ENCODE results near the gene CUX1.
A peak's percentile ranks its signal among the peaks of the same experiment; 100 is the strongest.

CUX1 gene

DNA sequence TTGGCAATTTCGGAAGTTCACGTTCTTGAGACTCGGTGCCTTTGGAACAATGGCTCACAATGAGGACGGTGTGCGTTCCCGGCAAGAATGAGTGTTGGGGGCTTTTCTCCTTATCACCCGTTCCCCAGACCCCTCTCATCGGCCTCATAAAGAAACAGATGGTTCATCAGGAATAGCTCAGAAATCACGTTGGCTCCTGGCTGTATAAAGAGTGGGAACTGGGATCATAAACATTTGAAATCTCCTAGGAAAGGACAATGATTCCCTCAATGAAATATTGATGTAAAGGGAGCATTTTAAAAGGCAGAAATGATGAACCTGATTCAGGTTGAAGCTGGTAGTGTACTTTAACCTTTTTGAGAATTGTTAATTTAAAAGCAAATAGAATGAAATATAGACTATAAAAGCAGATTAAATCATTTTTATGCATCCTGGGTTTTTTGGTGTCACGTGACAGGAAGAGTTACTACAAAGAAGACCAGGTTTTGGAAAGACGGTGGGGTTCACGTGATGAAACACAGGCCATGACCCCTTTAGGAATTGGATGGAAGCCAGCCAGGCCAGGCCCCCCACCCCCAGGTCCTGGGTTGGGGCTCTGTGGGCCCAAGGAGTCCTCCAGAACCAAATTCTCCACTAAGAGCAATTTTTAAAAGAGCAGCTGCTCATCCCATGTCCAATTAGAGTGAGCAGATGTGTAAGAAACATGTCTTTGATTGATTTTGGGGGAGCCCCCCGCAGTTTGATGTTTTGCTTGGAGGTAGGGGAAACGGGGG, 63.0 kb downstream of the CUX1 start:
- TF ChIP-seq MAX (IDR thresholded peaks at IDR 0.05) (no peak), TCF12 (IDR thresholded peaks at IDR 0.05; ENCODE audit: low read depth) (no peak), CREB1 (IDR thresholded peaks at IDR 0.05; ENCODE audit: low read depth) (no peak), FOXM1 (IDR thresholded peaks at IDR 0.05; ENCODE audit: borderline replicate concordance, low read depth) (no peak), EGR1 (IDR thresholded peaks at IDR 0.05) (no peak)

GRCh38 chr7:101882005-101882421, 64.6 kb downstream of the CUX1 start:
- TF ChIP-seq CREB1 (IDR thresholded peaks at IDR 0.05; ENCODE audit: low read depth): no peak
- no peak for TF ChIP-seq USF1 (IDR thresholded peaks at IDR 0.05)
- TF ChIP-seq TAF1 (IDR thresholded peaks at IDR 0.05; ENCODE audit: low read depth): no peak
- TF ChIP-seq RAD21 (IDR thresholded peaks at IDR 0.05; ENCODE audit: low read depth): no peak
- no peak for TF ChIP-seq YY1 (IDR thresholded peaks at IDR 0.05; ENCODE audit: low read depth)
- no peak for TF ChIP-seq REST (IDR thresholded peaks at IDR 0.05; ENCODE audit: low read depth)

DNA sequence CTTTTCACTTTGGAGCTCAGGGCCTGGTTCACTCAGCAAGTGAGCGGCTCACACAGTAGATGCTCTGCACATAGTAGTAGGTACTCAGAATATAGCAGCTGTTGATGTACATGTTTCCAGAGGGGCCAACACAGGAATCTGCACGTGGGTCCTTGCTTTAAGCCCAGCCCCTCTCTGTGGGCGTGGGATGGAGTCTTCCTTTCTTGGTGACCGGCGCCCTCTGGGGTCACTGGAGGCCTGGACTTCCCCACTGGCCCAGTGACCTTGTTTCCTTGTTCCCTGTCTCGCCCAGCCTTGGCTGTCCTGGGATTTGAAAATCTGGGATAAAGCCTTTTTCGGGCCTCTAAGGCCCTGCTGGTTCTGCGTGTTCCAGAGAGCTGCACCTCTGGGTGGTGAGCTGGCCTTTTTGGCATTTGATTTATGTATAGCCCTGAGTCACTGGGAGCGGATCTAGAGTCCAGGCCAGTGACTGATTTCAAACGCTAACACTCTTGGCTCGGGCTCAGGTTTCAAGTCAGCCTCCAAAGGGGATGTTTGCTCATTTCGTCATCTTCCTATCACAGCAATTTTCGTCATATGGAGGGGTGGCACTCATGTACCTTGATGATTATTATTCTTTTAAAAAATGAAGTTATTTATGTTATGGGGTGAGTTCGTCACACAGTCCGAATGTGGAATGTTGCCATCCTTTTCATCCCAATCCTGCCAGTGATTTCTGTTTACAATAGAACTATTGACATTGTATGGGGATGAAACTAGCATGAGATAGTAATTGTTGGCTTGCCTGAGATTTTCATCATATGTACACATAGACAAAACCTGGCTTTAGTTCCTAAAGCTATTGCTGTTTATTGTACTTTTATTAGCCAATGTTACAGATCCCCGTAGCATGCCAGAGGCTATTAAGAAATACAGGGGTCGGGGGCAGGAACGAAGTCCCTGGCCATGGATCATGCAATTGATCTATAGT, 65.5 kb downstream of the CUX1 start:
- no peak for TF ChIP-seq ZBTB7A (IDR thresholded peaks at IDR 0.05; ENCODE audit: low read depth)
- peak; percentile 27; the same call in 1 of the 2 replicates for TF ChIP-seq MAX (IDR thresholded peaks at IDR 0.05)
- TF ChIP-seq TCF12 (IDR thresholded peaks at IDR 0.05; ENCODE audit: low read depth): peak; percentile 80
- TF ChIP-seq TEAD4 (IDR thresholded peaks at IDR 0.05): peak; percentile 67
- TF ChIP-seq EGR1 (IDR thresholded peaks at IDR 0.05): no peak
- peak; percentile 67; the same call in 1 of the 2 replicates for TF ChIP-seq EP300 (IDR thresholded peaks at IDR 0.05; ENCODE audit: borderline replicate concordance)
- TF ChIP-seq USF1 (IDR thresholded peaks at IDR 0.05): no peak
- 0 out of 2 replicates have a peak, but pooled peaks have one; percentile 15 for TF ChIP-seq RAD21 (IDR thresholded peaks at IDR 0.05; ENCODE audit: low read depth)
- TF ChIP-seq TAF1 (IDR thresholded peaks at IDR 0.05; ENCODE audit: low read depth): no peak
- TF ChIP-seq NFIC (IDR thresholded peaks at IDR 0.05): peak; percentile 81
- TF ChIP-seq CEBPB (IDR thresholded peaks at IDR 0.05): peak; percentile 75; the same call in 1 of the 2 replicates
- peak; percentile 60; the same call in 1 of the 2 replicates for TF ChIP-seq CREB1 (IDR thresholded peaks at IDR 0.05; ENCODE audit: low read depth)
- no peak for TF ChIP-seq YY1 (IDR thresholded peaks at IDR 0.05; ENCODE audit: low read depth)
- peak; percentile 76; the same call in 1 of the 2 replicates for TF ChIP-seq FOXM1 (IDR thresholded peaks at IDR 0.05; ENCODE audit: borderline replicate concordance, low read depth)
- no peak for TF ChIP-seq REST (IDR thresholded peaks at IDR 0.05; ENCODE audit: low read depth)

DNA sequence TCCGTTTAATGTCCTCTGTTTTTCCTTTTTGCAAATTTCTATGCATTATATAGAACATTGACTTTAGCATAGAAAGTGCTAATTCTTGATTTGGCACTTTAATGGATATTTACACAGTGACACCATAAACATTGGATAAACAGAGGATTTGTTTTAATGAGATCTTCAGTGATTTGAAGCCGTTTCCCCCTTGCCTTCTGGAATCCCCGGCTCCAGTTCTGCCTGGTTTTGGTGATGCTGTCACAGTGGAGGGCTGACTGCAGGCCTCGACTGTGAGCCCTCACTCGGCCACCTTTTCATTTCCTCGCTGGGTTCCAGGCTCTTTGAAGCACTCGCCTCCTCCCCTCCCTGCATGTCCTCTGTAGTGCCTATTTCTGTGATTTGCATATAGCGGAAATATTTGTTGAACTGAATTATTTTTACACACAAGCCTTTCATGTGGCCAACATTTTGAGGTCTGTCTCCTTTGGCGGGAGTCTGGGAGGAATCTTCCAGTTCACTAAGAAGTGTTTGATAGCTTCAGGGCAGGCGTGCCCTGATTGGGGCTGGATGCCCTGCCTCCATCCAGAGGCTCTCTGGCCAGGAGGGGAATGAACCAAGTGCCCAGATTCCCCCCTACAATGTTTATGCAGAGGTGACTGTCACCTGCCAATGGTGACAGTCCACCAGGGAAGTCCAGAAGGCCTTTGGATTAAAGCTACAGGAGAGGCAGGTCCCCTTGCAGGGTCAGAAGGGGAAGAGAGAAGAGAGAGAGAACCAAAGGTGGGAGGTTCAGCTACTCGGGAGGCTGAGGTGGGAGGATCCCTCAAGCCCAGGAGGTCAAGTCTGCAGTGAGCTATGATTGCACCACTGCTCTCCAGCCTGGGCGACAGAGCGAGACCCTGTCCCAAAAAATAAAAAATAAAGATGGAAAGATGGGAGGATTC, 67.5 kb downstream of the CUX1 start:
- TF ChIP-seq RAD21 (IDR thresholded peaks at IDR 0.05; ENCODE audit: low read depth) (no peak), ZBTB7A (IDR thresholded peaks at IDR 0.05; ENCODE audit: low read depth) (no peak), CREB1 (IDR thresholded peaks at IDR 0.05; ENCODE audit: low read depth) (no peak), REST (IDR thresholded peaks at IDR 0.05; ENCODE audit: low read depth) (no peak), MAX (IDR thresholded peaks at IDR 0.05) (no peak), NFIC (IDR thresholded peaks at IDR 0.05) (no peak), TCF12 (IDR thresholded peaks at IDR 0.05; ENCODE audit: low read depth) (no peak), FOXM1 (IDR thresholded peaks at IDR 0.05; ENCODE audit: borderline replicate concordance, low read depth) (no peak), TAF1 (IDR thresholded peaks at IDR 0.05; ENCODE audit: low read depth) (no peak), CEBPB (IDR thresholded peaks at IDR 0.05) (no peak), YY1 (IDR thresholded peaks at IDR 0.05; ENCODE audit: low read depth) (no peak)
